ENCODE data around the gene HCAR1.

Gene HCAR1

DNA sequence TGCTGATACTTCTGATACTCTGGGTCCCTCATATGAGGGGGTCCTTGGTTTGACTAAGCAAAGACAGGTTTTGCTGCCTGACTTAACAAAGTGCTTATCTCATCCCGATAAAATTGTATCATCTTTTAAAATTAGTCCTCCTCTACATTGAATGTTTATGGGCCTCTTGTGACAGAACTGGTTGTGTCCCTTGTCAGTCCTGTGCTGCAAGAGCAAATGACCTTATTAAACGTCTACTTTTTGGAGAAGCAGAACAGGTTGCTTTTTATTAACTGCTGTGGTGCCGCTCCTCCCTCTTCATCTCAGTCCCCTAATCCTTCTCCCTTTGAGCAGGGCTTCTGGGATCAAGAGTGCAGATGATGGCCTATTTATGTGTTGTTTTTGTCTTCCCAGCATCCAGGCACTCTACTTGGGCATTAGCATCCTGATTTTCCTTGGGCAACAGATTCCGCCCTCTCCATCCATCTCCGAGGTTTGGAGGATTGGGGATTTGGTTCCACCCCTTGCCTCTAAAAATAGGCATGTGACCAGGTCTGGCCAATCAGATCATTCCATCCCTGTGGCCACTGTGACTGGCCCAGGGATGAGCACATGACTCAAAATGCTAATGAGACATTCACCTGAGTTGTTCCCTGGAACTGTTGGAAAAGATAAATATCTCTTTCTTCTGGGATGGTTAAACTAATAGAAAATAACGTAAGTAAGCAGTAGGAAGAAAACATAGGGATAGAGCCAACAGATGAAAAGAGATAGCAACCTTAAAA lies 19.1 kb upstream of the HCAR1 start:
- TF ChIP-seq, protein P1, sequence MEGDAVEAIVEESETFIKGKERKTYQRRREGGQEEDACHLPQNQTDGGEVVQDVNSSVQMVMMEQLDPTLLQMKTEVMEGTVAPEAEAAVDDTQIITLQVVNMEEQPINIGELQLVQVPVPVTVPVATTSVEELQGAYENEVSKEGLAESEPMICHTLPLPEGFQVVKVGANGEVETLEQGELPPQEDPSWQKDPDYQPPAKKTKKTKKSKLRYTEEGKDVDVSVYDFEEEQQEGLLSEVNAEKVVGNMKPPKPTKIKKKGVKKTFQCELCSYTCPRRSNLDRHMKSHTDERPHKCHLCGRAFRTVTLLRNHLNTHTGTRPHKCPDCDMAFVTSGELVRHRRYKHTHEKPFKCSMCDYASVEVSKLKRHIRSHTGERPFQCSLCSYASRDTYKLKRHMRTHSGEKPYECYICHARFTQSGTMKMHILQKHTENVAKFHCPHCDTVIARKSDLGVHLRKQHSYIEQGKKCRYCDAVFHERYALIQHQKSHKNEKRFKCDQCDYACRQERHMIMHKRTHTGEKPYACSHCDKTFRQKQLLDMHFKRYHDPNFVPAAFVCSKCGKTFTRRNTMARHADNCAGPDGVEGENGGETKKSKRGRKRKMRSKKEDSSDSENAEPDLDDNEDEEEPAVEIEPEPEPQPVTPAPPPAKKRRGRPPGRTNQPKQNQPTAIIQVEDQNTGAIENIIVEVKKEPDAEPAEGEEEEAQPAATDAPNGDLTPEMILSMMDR (conservative IDR thresholded peaks at IDR 0.05; ENCODE audit: low read depth, low read length): no peak
- no peak for DNase-seq (ENCODE audit: low read depth)
- H3K4me3 ChIP-seq (ENCODE audit: low read depth, low read length): no peak overlapping the region

DNA sequence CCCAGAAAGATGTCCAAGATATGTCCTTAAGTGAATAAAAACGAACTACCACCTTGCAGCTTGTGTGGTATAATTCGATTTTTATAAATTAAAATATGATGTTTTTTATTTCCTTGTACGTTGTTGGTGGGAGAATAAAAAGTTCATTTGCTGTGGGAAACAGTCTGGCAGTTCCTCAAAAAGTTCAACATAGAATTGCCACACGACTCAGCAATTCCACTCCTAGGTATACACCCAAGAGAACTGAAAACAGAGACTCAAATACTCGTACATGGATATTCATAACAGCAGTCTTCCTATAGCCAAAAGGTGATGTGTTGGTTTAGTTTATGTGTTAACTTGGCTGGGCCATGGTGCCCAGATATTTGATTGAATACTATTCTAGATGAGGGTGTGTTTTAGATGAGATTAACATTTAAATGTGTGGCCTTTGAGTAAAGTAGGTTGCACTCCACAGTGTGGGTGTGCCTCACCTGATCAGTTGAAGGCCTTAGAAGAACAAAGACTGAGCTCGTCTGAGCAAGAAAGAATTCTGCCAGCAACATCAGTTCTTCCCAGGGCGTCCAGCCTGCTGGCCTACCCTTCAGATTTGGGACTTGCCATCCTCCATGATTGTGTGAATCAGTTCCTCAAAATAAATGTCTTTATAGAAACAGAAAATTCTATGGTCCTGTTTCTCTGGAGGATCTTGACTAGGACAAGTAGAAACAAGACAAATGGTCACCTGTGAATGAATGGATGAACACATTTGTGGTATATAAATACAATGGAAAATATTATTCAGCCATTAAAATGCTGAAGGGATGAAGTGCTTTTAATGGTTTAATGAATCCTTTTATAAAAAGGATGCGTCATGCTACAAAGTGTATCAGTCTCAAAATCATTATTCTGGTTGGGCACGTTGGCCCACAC lies 16.8 kb upstream of the HCAR1 start:
- H3K4me3 ChIP-seq (ENCODE audit: low read depth, low read length): no peak overlapping the region
- TF ChIP-seq, protein P1 (conservative IDR thresholded peaks at IDR 0.05; ENCODE audit: low read depth, low read length): no peak
- no peak for DNase-seq (ENCODE audit: low read depth)

DNA sequence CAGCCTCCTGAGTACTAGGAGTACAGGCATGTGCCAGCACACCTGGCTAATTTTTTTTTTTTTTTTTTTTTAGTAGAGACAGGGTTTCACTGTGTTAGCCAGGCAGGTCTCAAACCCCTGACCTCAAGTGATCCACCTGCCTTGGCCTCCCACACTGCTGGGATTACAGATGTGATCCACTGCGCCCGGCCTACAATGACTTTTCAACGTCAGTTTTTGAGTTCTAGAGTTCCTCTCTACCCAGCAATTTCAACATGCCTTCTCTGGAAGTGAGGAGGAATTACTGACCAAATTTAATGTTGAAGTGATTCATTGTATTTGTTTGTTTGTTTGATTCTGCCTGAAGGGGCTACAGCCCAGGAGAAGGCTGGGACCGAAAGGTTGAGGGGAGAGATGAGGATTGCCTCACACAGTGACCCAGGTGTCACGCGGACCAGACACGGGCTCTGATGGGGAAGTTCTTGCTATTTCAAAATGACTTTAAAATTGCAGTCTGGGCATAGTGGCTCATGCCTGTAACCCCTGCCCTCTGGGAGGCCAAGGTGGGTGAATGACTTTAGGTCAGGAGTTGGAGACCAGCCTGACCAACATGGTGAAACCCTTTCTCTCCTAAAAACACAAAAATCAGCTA lies 13.4 kb upstream of the HCAR1 start:
- TF ChIP-seq, protein P1 (conservative IDR thresholded peaks at IDR 0.05; ENCODE audit: low read depth, low read length): no peak
- DNase-seq (ENCODE audit: low read depth): no peak
- no peak overlapping the region for H3K4me3 ChIP-seq (ENCODE audit: low read depth, low read length)

DNA sequence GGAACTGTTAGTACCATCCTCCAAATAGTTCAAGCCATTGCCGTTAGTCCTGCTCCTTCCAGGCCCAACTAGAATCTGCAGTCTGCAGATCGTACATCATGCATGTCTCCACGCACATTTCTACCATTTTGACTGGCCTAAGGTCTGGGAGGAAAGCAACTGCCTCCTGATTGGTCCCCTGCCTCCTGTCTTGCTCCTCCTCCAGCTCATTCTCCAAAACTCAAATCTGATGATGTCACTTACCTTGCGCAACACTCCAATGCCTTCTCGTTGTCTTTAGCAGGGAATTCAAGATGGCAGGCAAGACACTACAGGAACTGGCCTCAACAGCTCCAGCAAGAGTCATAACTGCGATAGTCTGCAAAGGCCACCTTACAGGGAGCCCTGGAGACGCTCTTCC lies 9.7 kb upstream of the HCAR1 start:
- H3K4me3 ChIP-seq (ENCODE audit: low read depth, low read length): no peak overlapping the region
- TF ChIP-seq, protein P1 (conservative IDR thresholded peaks at IDR 0.05; ENCODE audit: low read depth, low read length): no peak
- no peak for DNase-seq (ENCODE audit: low read depth)

DNA sequence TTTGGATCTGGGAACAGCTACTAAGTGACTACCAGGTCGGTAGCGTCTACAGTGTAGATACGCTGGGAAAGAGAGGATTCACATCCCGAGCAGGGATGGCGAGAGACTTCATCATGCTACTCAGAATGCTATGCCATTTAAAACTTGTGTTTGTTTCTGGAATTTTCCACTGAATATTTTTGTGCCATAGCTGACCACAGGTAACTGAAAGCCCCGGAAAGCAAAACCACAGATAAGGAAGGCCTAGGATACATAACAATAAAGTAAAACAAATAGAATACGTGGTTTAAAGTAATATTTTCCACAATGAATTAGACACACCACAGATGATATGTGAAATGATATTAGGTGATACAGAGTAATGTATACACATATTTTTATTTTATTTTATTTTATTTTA lies 7.9 kb upstream of the HCAR1 start:
- no peak for DNase-seq (ENCODE audit: low read depth)
- TF ChIP-seq, protein P1 (conservative IDR thresholded peaks at IDR 0.05; ENCODE audit: low read depth, low read length): no peak
- H3K4me3 ChIP-seq (ENCODE audit: low read depth, low read length): no peak overlapping the region

DNA sequence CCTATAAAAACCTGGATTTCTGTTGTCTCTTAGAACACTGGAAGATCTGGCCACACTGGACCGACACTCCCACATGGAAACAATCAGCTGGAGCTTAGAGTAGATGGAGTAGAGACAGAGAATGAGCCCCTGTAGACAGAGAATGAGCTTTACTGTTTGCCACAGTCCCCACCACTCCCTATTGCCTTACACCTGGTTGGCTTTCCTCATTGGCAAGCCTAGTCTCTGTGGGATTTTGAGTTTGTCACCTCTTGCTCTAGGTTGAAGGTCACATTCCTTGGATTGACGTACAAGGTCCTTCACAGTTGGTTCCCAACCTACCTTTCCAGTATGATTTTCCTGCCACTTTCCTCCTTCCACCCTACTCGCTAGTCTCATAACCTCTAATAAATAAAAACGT lies 2.0 kb upstream of the HCAR1 start:
- TF ChIP-seq, protein P1 (conservative IDR thresholded peaks at IDR 0.05; ENCODE audit: low read depth, low read length): no peak
- H3K4me3 ChIP-seq (ENCODE audit: low read depth, low read length): no peak overlapping the region
- no peak for DNase-seq (ENCODE audit: low read depth)

All from choroid plexus epithelial cell (primary cell).